AG09319 (cell line): ENCODE data around the gene CENPC.
"Not testable (repeated sequence)": the region's sequence is repeated elsewhere in the genome, so short reads cannot be mapped to it uniquely, and the experiment has no call there.

Source experiments
- DNase-seq: peaks from one replicate; pipeline ENCODE4 v3.0.0-alpha.2; 2010; ENCODE audit warnings: low read depth; ENCODE audit errors: extremely low read depth
- CTCF ChIP-seq: IDR thresholded peaks from 2 replicates; pipeline ENCODE4 v1.5.1; 2011; ENCODE audit warnings: low read depth, mild to moderate bottlenecking, inconsistent platforms, low read length, moderate library complexity

CENPC gene

GRCh38 chr4:67452100-67452845 lies 93.0 kb downstream of the CENPC start:
- DNase-seq, result no peak
- no peak for TF ChIP-seq CTCF

- no peak for DNase-seq
- TF ChIP-seq CTCF, result no peak
Observed at GRCh38 chr4:67451464-67451863, 93.8 kb downstream of the CENPC start.

GRCh38 chr4:67448621-67449020 lies 96.7 kb downstream of the CENPC start:
- TF ChIP-seq CTCF, result no peak
- no peak for DNase-seq

- no peak for TF ChIP-seq CTCF
- no peak for DNase-seq
Observed at GRCh38 chr4:67447873-67448272, 97.4 kb downstream of the CENPC start.

GRCh38 chr4:67446811-67447210 lies 98.5 kb downstream of the CENPC start:
- no peak for TF ChIP-seq CTCF
- DNase-seq, result no peak

- DNase-seq, result not testable (repeated sequence)
Observed at GRCh38 chr4:67445881-67446280, 99.4 kb downstream of the CENPC start.

GRCh38 chr4:67438975-67439374 lies 106.3 kb downstream of the CENPC start:
- DNase-seq, result no peak
- no peak for TF ChIP-seq CTCF
